HepG2 (cell line): ENCODE measurements around the gene CISH. TPM values are rescaled to one million over a fixed set of nuclear protein-coding genes. Genes with fewer than 3 reads are reported as not detected.
A peak's percentile ranks its signal among the peaks of the same experiment; 100 is the strongest.

ENCODE experiments used
- HOMEZ ChIP-seq: IDR thresholded peaks from 2 replicates; pipeline ENCODE4 v1.6.1; 2016; ENCODE audit warnings: low read depth
- MYNN ChIP-seq: sonication (generic); formaldehyde crosslinking; IDR thresholded peaks from 2 replicates; pipeline ENCODE4 v1.4.0; 2020; ENCODE audit warnings: mild to moderate bottlenecking, low read depth, missing genetic modification reagents
- NFKB2 ChIP-seq: sonication (generic); formaldehyde crosslinking; IDR thresholded peaks from 2 replicates; pipeline ENCODE4 v1.4.0; 2020; ENCODE audit warnings: missing genetic modification reagents, borderline replicate concordance
- NKX3-1 ChIP-seq: sonication (generic); formaldehyde crosslinking; IDR thresholded peaks from 2 replicates; pipeline ENCODE4 v1.5.0; 2020; ENCODE audit warnings: missing genetic modification reagents
- NR1H2 ChIP-seq: sonication (generic); formaldehyde crosslinking; IDR thresholded peaks from 2 replicates; pipeline ENCODE4 v1.8.1; 2022; ENCODE audit warnings: low read depth, missing genetic modification reagents, borderline replicate concordance
- SUZ12 ChIP-seq: fragments of 150-350 bp; IDR thresholded peaks from 2 replicates; pipeline ENCODE4 v1.6.1; 2014; ENCODE audit warnings: low read depth, low read length
- THAP11 ChIP-seq: IDR thresholded peaks from 2 replicates; pipeline ENCODE4 v1.6.1; 2016; ENCODE audit warnings: missing biosample characterization, missing genetic modification reagents
- TSC22D2 ChIP-seq: sonication (generic); formaldehyde crosslinking; IDR thresholded peaks from 2 replicates; pipeline ENCODE4 v1.5.1; 2020; ENCODE audit warnings: missing genetic modification reagents, mild to moderate bottlenecking, borderline replicate concordance
- ZBTB21 ChIP-seq: sonication (generic); formaldehyde crosslinking; IDR thresholded peaks from 2 replicates; pipeline ENCODE4 v1.4.0; 2020; ENCODE audit warnings: missing genetic modification reagents
- ZNF205 ChIP-seq: IDR thresholded peaks from 2 replicates; pipeline ENCODE4 v1.6.1; 2018; ENCODE audit warnings: missing biosample characterization, missing genetic modification reagents
- ZNF276 ChIP-seq: sonication (generic); formaldehyde crosslinking; IDR thresholded peaks from 2 replicates; pipeline ENCODE4 v1.4.0; 2020; ENCODE audit warnings: mild to moderate bottlenecking, low read depth, missing genetic modification reagents
- ZNF292 ChIP-seq: sonication (generic); formaldehyde crosslinking; IDR thresholded peaks from 2 replicates; pipeline ENCODE4 v1.8.1; 2022; ENCODE audit warnings: mild to moderate bottlenecking, low read depth, missing genetic modification reagents, borderline replicate concordance
- ZNF3 ChIP-seq: IDR thresholded peaks from 2 replicates; pipeline ENCODE4 v1.7.0; 2017; ENCODE audit warnings: inconsistent platforms
- ZNF703 ChIP-seq: sonication (generic); formaldehyde crosslinking; IDR thresholded peaks from 2 replicates; pipeline ENCODE4 v1.5.1; 2020; ENCODE audit warnings: missing genetic modification reagents, mild to moderate bottlenecking, moderate library complexity, borderline replicate concordance
- polyA plus RNA-seq, 8 experiments: library from polyadenylated mRNA; depleted of rRNA in 3 of 8; stranded (reverse) in 7 of 8; unstranded in 1 of 8; fragments of >200 nt; fragmentation: Illumina TruSeq in 4 of 8; extraction: Trizol in 4 of 8; gene quantifications; 2 replicates each; pipeline versions ENCODE4 v1.2.1 to v1.2.3, GENCODE V29; 2011 to 2016; ENCODE audit warnings: low read depth in 4 of 8, missing spikeins in 1 of 8, mixed read lengths in 1 of 8; ENCODE audit not compliant: insufficient read depth in 1 of 8
- total RNA-seq, 5 experiments: library from RNA; depleted of rRNA; stranded (reverse); fragments of >200 nt; fragmentation: Illumina TruSeq; extraction: Trizol; gene quantifications; 2 replicates each; pipeline ENCODE4 v1.2.3, GENCODE V29; 2016; ENCODE audit warnings: low read depth in 1 of 5
- TF ChIP-seq, protein P1 (sequence below): sonication (generic); formaldehyde crosslinking; IDR thresholded peaks from one replicate; pipeline ENCODE4 v1.5.1; 2020; ENCODE audit warnings: mild to moderate bottlenecking, missing genetic modification reagents; ENCODE audit errors: not compliant biosample characterization
- TF ChIP-seq, protein P2 (sequence below): sonication (generic); formaldehyde crosslinking; IDR thresholded peaks from 2 replicates; pipeline ENCODE4 v1.8.1; 2023; ENCODE audit warnings: missing genetic modification reagents, inconsistent platforms, borderline replicate concordance

The CISH gene
- total and polyA plus RNA-seq, 2 of the 13 experiments (the other 11 are each of a cell fraction or from before 2014, with no cell fraction given) = 0.91 to 1.5 TPM

DNA sequence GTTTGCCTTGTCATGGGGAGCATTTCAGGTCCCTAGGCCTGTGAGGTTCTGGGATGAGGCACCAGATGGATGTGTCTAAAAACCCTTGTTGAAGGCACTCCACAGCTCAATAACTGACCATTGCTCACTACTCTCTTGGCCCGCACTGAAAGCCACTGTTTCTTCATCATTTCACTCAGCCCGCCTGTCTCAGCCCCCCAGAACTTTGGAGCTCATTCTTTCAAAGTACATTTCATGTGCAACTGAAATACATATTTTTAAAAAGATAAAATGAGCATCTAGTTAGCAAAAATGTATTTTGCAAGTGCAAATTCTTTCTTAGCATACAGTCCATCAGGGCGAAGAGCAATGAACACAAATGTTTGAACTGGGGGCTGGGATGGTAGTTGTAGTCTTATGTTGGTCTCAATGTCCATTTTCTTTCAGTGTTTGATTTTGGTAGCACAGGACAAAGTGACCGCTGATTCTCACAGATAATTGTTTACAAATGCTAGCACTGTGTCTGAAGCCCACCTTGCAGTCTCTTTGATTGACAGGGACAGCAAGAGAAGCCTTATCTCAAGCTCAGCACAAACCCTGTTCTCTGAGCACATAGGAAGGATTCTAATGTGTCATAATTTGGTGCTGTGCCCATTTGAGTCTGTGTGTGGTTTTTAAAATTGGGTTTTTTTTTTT is 22.7 kb downstream of the CISH start (continued):
- TF ChIP-seq, protein P1, sequence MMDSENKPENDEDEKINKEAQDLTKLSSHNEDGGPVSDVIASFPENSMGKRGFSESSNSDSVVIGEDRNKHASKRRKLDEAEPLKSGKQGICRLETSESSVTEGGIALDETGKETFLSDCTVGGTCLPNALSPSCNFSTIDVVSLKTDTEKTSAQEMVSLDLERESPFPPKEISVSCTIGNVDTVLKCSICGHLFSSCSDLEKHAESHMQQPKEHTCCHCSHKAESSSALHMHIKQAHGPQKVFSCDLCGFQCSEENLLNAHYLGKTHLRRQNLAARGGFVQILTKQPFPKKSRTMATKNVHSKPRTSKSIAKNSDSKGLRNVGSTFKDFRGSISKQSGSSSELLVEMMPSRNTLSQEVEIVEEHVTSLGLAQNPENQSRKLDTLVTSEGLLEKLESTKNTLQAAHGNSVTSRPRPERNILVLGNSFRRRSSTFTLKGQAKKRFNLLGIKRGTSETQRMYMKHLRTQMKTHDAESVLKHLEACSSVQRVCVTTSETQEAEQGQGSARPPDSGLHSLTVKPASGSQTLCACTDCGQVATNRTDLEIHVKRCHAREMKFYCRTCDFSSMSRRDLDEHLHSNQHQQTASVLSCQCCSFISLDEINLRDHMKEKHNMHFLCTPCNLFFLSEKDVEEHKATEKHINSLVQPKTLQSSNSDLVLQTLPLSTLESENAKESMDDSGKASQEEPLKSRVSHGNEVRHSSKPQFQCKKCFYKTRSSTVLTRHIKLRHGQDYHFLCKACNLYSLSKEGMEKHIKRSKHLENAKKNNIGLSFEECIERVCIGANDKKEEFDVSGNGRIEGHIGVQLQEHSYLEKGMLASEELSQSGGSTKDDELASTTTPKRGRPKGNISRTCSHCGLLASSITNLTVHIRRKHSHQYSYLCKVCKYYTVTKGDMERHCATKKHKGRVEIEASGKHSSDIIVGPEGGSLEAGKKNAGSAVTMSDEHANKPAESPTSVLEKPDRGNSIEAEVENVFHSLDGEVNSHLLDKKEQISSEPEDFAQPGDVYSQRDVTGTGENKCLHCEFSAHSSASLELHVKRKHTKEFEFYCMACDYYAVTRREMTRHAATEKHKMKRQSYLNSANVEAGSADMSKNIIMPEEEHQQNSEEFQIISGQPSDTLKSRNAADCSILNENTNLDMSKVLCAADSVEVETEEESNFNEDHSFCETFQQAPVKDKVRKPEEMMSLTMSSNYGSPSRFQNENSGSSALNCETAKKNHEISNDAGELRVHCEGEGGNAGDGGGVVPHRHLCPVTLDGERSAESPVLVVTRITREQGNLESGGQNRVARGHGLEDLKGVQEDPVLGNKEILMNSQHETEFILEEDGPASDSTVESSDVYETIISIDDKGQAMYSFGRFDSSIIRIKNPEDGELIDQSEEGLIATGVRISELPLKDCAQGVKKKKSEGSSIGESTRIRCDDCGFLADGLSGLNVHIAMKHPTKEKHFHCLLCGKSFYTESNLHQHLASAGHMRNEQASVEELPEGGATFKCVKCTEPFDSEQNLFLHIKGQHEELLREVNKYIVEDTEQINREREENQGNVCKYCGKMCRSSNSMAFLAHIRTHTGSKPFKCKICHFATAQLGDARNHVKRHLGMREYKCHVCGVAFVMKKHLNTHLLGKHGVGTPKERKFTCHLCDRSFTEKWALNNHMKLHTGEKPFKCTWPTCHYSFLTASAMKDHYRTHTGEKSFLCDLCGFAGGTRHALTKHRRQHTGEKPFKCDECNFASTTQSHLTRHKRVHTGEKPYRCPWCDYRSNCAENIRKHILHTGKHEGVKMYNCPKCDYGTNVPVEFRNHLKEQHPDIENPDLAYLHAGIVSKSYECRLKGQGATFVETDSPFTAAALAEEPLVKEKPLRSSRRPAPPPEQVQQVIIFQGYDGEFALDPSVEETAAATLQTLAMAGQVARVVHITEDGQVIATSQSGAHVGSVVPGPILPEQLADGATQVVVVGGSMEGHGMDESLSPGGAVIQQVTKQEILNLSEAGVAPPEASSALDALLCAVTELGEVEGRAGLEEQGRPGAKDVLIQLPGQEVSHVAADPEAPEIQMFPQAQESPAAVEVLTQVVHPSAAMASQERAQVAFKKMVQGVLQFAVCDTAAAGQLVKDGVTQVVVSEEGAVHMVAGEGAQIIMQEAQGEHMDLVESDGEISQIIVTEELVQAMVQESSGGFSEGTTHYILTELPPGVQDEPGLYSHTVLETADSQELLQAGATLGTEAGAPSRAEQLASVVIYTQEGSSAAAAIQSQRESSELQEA (CRISPR knock-in tag) = no peak
- TF ChIP-seq ZNF276 (CRISPR knock-in tag) (no peak), THAP11 (CRISPR knock-in tag) (peak; percentile 41; the same call in 1 of the 2 replicates), MYNN (CRISPR knock-in tag) (no peak), ZNF3 (peak; percentile 29; the same call in 1 of the 2 replicates), HOMEZ (peak; percentile 55; the same call in 1 of the 2 replicates), ZNF292 (CRISPR knock-in tag) (no peak), ZNF703 (CRISPR knock-in tag) (peak; percentile 56; the same call in 1 of the 2 replicates), SUZ12 (no peak), NKX3-1 (CRISPR knock-in tag) (0 out of 2 replicates have a peak, but pooled peaks have one; percentile 42), ZBTB21 (CRISPR knock-in tag) (no peak), ZNF205 (no peak), TSC22D2 (no peak), NFKB2 (CRISPR knock-in tag) (0 out of 2 replicates have a peak, but pooled peaks have one; percentile 2), NR1H2 (no peak)
- TF ChIP-seq, protein P2, sequence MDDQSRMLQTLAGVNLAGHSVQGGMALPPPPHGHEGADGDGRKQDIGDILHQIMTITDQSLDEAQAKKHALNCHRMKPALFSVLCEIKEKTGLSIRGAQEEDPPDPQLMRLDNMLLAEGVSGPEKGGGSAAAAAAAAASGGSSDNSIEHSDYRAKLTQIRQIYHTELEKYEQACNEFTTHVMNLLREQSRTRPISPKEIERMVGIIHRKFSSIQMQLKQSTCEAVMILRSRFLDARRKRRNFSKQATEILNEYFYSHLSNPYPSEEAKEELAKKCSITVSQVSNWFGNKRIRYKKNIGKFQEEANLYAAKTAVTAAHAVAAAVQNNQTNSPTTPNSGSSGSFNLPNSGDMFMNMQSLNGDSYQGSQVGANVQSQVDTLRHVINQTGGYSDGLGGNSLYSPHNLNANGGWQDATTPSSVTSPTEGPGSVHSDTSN (CRISPR knock-in tag) = peak; percentile 75; the same call in 1 of the 2 replicates
